Stimulated activated naive B cell treated with anti-CD40 and anti-IgM and Interleukin-4, amounts not matched to agents 10 μg/mL and 1 μg/mL and 100 μg/mL, for 72 hours (primary cell): Measurements from ENCODE around the gene CLEC4M.
"Not testable (repeated sequence)": the region's sequence is repeated elsewhere in the genome, so short reads cannot be mapped to it uniquely, and the experiment has no call there.

ENCODE experiments used
- ATAC-seq, 2 donors: fragments of 150-1000 bp; cut with Tn5 transposase; replicated peaks; 2 replicates each; pipeline ENCODE4 v1.10.0; 2021; ENCODE audit warnings: moderate library complexity in 1 of 2
- DNase-seq: peaks from one replicate; pipeline ENCODE4 v3.0.0; 2021
- H3K27ac Mint-ChIP-seq: one replicate; pipeline ENCODE4 v1.8.0; 2022; ENCODE audit warnings: mild to moderate bottlenecking, mixed read lengths
- H3K27me3 Mint-ChIP-seq, 2 donors: one replicate each; pipeline ENCODE4 v1.8.0; 2022; ENCODE audit warnings: mixed read lengths in 2 of 2
- H3K36me3 Mint-ChIP-seq, 2 donors: one replicate each; pipeline ENCODE4 v1.8.0; 2022; ENCODE audit warnings: mixed read lengths in 2 of 2, mild to moderate bottlenecking in 1 of 2
- H3K4me1 Mint-ChIP-seq, 2 donors: one replicate each; pipeline ENCODE4 v1.8.0; 2022; ENCODE audit warnings: mixed read lengths in 2 of 2, mild to moderate bottlenecking in 1 of 2
- H3K4me3 Mint-ChIP-seq, 2 donors: one replicate each; pipeline ENCODE4 v1.8.0; 2022; ENCODE audit warnings: mild to moderate bottlenecking in 2 of 2, mixed read lengths in 2 of 2, moderate library complexity in 1 of 2
- H3K9me3 Mint-ChIP-seq, 2 donors: one replicate each; pipeline ENCODE4 v1.8.0; 2022; ENCODE audit warnings: mixed read lengths in 2 of 2, mild to moderate bottlenecking in 1 of 2

CLEC4M gene

DNA sequence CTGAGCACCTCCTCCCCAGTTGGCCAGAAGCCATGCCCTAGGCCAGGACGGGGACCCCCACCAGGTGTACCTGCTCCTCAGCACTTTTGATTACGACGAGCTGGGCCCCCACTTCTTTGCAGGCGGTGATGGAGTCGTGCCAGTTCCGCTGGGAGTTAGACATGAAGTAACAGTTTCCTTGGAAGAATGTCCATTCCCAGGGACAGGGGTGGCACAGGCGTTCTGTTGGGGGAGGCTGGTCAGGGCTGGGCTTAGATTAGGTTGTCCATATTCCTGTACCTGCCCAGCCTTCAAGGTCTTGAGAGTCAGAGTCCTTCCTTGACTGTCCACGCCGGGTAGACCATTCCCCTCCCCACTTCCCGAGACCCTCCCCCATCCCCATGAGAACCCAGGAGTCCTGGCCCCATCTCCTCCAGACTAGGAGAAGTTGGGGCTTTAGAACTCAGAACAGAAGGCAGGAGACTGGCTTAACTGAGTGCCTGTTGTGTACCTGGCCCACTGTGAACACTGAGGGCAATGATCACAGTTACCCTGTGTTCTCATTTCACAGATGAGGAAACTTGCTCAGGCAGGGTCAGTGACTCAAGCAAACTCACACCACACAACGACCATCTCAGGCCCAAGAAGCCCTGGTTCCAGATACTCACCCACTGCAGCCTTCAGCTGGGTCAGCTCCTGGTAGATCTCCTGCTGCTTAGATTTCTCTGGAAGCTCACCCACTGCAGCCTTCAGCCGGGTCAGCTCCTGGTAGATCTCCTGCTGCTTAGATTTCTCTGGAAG, 18.0 kb upstream of the CLEC4M start:
- no peak overlapping the region for H3K27ac Mint-ChIP-seq
- peaks cover 9 to 16% of the 10 kb centered on the region in 2 donors for H3K27me3 Mint-ChIP-seq
- DNase-seq = no peak
- no peak overlapping the region for H3K4me3 Mint-ChIP-seq
- peaks cover 5 to 7% of the 10 kb centered on the region in 2 donors for H3K9me3 Mint-ChIP-seq
- H3K4me1 Mint-ChIP-seq = peaks cover 56 to 73% of the 10 kb centered on the region in 2 donors
- peaks cover 6% of the 10 kb centered on the region in 2 donors for H3K36me3 Mint-ChIP-seq
- peak in 1 of 2 donors; percentile 20 for ATAC-seq

DNA sequence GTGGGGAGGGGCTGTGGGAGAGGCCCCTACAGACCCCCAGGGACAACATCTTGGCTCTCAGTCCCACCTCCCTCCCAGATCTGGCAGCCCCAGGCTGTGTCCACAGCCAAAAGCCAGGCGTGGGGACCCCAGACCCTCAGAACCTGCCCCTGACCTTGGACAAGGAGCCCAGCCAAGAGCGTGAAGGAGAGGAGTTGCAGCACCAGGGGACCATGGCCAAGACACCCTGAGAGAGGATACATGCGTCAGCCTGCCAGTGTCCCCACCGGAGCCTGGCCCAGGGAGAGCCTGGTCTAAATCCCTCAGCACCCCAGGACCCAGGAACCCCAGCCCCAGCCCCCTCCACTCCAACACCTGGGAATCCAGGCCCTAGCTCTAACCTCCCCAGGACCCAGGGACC, 16.7 kb upstream of the CLEC4M start:
- not testable (repeated sequence) for ATAC-seq, DNase-seq, H3K27ac Mint-ChIP-seq, H3K27me3 Mint-ChIP-seq, H3K4me3 Mint-ChIP-seq
- peaks cover 60 to 75% of the 10 kb centered on the region in 2 donors for H3K4me1 Mint-ChIP-seq
- H3K36me3 Mint-ChIP-seq = peaks cover 8 to 12% of the 10 kb centered on the region in 2 donors
- H3K9me3 Mint-ChIP-seq = peaks cover 8 to 17% of the 10 kb centered on the region in 2 donors

DNA sequence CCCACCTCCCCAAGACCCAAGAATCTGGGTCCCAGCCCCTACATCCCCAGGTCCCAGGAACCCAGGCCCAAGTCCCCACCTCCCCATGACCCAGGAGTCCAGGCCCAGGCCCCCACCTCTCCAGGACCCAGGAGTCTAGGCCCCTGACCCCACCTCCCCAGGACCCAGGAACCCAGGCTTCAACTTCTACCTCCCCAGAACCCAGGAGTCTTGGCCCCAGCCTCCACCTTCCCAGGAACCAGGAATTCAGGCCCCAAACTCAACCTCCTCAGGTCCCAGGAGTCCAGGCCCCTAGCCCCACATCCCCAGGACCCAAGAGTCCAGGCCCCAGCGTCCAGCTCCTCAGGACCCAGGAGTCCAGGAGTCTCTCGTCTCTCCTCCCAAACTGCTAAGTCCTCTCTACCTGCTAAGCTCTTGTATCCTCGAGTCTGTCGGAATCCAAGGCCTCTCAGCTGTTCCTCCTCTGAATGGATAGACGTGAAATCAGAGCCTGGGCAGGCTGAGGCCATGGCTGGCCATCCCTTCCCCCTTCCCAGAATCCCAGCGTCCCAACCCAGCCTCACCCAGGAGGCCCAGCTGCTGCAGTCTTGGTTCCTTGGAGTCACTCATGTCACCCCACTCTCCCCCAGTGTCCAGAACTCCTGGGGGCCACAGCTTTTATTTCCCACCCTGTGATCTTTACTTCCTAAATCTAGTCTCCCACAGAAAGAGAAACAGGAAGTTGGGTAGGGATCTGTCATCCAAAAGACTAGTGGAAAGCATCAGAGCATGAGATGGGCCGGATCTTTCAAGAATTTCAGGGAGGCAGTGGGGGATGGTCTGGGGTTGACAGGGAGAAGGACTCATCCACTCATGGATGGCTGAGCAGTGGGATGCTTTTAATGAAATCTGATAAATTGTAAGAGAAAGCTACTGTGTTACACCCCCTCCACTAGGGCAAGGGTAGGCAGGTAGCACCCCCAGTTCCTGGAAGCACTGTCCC, 15.8 kb upstream of the CLEC4M start, which contains the start of gene CD209:
CD209 (minus strand) TSS at position 632 of the 982 bp plus-strand sequence; CDS start at position 609, 23 bp downstream.
- peaks cover 0 to 8% of the 10 kb centered on the region in 2 donors for H3K27me3 Mint-ChIP-seq
- H3K4me3 Mint-ChIP-seq = peak within 1 kb of the TSS; percentile 34 to 60
- H3K4me1 Mint-ChIP-seq = peaks cover 60 to 76% of the 10 kb centered on the region in 2 donors
- H3K27ac Mint-ChIP-seq = peak within 1 kb of the TSS; percentile 83
- ATAC-seq (no peak), DNase-seq (no peak)
- peaks cover 12 to 17% of the 10 kb centered on the region in 2 donors for H3K36me3 Mint-ChIP-seq
- H3K9me3 Mint-ChIP-seq = peaks cover 9 to 19% of the 10 kb centered on the region in 2 donors

DNA sequence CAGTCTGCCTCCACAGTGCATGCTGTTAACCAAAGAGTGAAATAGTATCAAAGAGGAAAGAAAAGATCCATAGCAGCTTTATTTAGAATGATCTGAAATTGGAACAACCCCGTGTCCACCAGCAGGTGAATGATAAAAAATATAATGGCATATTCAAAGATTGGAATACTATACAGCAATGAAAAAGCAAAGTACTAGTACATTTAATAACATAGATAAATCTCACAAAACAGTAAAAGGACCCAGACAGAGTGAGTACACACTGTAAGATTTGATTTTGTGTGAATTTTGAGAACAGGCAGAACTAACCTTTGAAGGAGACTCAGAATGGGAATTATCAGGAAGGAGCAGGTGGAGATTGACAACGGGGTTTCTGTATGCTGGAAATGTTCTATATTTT, 14.9 kb upstream of the CLEC4M start:
- Mint-ChIP-seq H3K9me3 (peaks cover 10 to 20% of the 10 kb centered on the region in 2 donors), H3K36me3 (peaks cover 15 to 20% of the 10 kb centered on the region in 2 donors), H3K4me1 (peaks cover 53 to 73% of the 10 kb centered on the region in 2 donors), H3K4me3 (peak overlapping the region in 1 of 2 donors; percentile 60), H3K27ac (no peak overlapping the region), H3K27me3 (peaks cover 0 to 8% of the 10 kb centered on the region in 2 donors)
- ATAC-seq = no peak
- DNase-seq = no peak

DNA sequence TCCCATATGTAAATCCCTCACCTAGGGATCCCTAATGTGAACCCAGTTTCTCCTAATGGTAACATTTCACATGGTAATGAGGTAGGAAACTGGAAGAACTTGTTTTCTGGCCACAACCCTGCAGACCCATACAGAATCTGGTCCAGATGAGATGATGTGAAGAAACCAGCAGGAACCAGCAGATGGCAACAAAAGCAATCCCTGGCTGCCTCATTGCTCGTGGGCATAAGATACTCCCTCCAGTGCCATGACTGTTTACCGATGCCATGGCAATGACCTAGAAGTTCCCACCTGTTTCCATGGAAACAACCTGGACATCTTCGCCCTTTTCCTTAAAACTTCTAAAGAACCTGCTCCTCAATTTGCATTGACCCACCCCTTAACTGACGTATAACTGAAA, 14.3 kb upstream of the CLEC4M start:
- Mint-ChIP-seq H3K27me3 (peaks cover 0 to 8% of the 10 kb centered on the region in 2 donors), H3K4me1 (peaks cover 52 to 73% of the 10 kb centered on the region in 2 donors), H3K36me3 (peaks cover 20 to 24% of the 10 kb centered on the region in 2 donors), H3K4me3 (no peak overlapping the region), H3K9me3 (peaks cover 11 to 23% of the 10 kb centered on the region in 2 donors), H3K27ac (peak overlapping the region; percentile 83)
- ATAC-seq = no peak
- DNase-seq = no peak

GRCh38 chr19:7751157-7751783, 11.8 kb upstream of the CLEC4M start:
- DNase-seq (peak; percentile 81), ATAC-seq (peak; percentile 98 to 99)
- Mint-ChIP-seq H3K9me3 (peaks cover 27 to 43% of the 10 kb centered on the region in 2 donors), H3K36me3 (peaks cover 32 to 41% of the 10 kb centered on the region in 2 donors), H3K27ac (peak overlapping the region; percentile 96), H3K4me1 (peaks cover 39 to 64% of the 10 kb centered on the region in 2 donors), H3K4me3 (peak overlapping the region; percentile 57 to 65), H3K27me3 (peaks cover 0 to 8% of the 10 kb centered on the region in 2 donors)

DNA sequence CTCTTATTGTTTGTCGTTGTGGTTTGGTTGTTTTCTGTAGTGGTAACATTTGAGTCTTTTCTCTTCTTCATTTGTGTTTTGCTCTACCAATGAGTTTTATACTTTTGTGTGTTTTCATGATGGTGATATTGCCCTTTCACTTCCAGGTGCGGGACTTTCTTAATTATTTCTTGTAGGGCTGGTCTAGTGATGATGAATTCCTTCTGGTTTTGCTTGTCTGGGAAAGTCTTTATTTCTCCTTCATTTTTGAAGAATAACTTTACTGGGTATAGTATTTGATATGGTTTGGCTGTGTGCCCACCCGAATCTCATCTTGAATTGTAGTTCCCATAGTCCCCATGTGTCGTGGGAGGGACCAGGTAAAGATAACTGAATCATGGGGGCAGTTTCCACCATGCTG, 6.8 kb upstream of the CLEC4M start:
- Mint-ChIP-seq H3K27ac (no peak overlapping the region), H3K36me3 (peaks cover 40 to 50% of the 10 kb centered on the region in 2 donors), H3K9me3 (peaks cover 37% of the 10 kb centered on the region in 2 donors), H3K4me3 (no peak overlapping the region), H3K27me3 (no peaks in the 10 kb centered on the region), H3K4me1 (peaks cover 15 to 32% of the 10 kb centered on the region in 2 donors)
- ATAC-seq (no peak), DNase-seq (no peak)

DNA sequence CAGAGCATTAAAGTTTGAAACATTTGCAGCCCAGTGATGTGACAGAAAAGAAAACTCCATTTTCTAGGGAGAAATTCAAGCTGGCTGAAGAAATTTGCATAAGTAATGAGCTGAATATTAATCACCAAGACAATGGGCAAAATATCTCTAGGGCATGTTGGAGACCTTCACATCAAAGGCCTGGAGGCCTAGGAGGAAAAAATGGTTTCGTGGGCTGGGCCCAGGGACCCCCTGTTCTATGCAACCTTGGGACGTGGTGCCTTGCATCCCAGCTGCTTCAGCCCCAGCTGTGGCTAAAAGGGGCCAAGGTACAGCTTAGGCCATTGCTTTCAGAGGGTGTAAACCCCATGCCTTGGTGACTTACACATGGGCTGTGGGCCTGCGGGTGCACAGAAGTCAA, 5.7 kb upstream of the CLEC4M start:
- H3K9me3 Mint-ChIP-seq = peaks cover 34 to 35% of the 10 kb centered on the region in 2 donors
- H3K4me1 Mint-ChIP-seq = peaks cover 13 to 23% of the 10 kb centered on the region in 2 donors
- H3K36me3 Mint-ChIP-seq = peaks cover 33 to 43% of the 10 kb centered on the region in 2 donors
- no peak overlapping the region for H3K4me3 Mint-ChIP-seq
- H3K27ac Mint-ChIP-seq = no peak overlapping the region
- no peak for DNase-seq
- no peaks in the 10 kb centered on the region for H3K27me3 Mint-ChIP-seq
- no peak for ATAC-seq

GRCh38 chr19:7759156-7759555, 3.9 kb upstream of the CLEC4M start:
- Mint-ChIP-seq H3K27ac (no peak overlapping the region), H3K9me3 (peaks cover 30 to 31% of the 10 kb centered on the region in 2 donors), H3K4me3 (no peak overlapping the region), H3K27me3 (peaks cover 6 to 9% of the 10 kb centered on the region in 2 donors), H3K36me3 (peaks cover 25 to 42% of the 10 kb centered on the region in 2 donors), H3K4me1 (peaks cover 19 to 30% of the 10 kb centered on the region in 2 donors)
- no peak for ATAC-seq
- DNase-seq = no peak

DNA sequence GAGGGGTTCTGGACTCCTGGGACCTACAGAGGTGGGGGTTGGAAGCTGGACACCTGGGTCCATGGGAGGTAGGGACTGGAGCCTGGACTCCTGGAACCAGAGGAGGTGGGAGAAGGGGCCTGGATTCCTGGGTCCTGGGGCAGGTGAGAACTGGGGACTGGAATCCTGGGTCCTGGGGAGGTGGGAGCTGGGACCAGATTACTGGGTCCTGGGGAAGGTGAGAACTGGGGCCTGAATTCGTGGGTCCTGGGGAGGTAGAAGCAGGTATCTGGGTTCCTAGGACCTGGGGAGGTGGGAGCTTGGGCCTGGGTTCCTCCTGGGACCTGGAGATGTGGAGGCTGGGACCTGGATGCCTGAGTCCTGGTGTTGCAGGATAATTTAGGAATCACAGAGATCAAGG, 653 bp downstream of the CLEC4M start:
- peaks cover 6 to 15% of the 10 kb centered on the region in 2 donors for H3K36me3 Mint-ChIP-seq
- no peak for ATAC-seq
- peaks cover 0 to 7% of the 10 kb centered on the region in 2 donors for H3K9me3 Mint-ChIP-seq

DNA sequence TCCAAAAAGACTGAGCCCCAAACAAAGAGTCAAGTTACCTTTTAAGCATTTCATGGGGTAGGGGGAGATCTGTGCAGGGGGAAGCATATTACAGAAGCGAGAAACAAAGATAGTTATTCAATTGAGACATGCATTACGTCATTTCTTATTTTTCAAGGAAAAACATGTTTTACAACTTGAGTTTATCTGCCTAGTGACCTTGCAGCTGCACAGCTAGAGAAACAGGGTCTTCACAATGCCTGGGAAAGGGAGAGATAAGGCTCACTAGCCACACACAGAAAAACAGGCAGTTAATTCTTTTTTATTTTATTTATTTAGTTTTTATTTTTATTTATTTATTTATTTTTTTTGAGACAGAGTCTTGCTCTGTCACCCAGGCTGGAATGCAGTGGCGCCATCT, 1.1 kb downstream of the CLEC4M start:
- Mint-ChIP-seq H3K36me3 (peaks cover 5 to 13% of the 10 kb centered on the region in 2 donors), H3K27me3 (peaks cover 11 to 15% of the 10 kb centered on the region in 2 donors), H3K4me1 (peaks cover 16 to 27% of the 10 kb centered on the region in 2 donors)
- not testable (repeated sequence) for DNase-seq, H3K9me3 Mint-ChIP-seq, H3K27ac Mint-ChIP-seq, H3K4me3 Mint-ChIP-seq, ATAC-seq

More for the DNA sequence above, 653 bp downstream of the CLEC4M start:
- DNase-seq = no peak
- Mint-ChIP-seq H3K4me1 (peaks cover 16 to 27% of the 10 kb centered on the region in 2 donors), H3K27me3 (peaks cover 11 to 15% of the 10 kb centered on the region in 2 donors), H3K4me3 (peak overlapping the region in 1 of 2 donors; percentile 15), H3K27ac (peak overlapping the region; percentile 31)

GRCh38 chr19:7765043-7765442, 2.0 kb downstream of the CLEC4M start:
- H3K27ac Mint-ChIP-seq, DNase-seq, H3K9me3 Mint-ChIP-seq, H3K36me3 Mint-ChIP-seq, H3K4me3 Mint-ChIP-seq, ATAC-seq: not testable (repeated sequence)
- Mint-ChIP-seq H3K4me1 (peaks cover 16 to 27% of the 10 kb centered on the region in 2 donors), H3K27me3 (peaks cover 19 to 22% of the 10 kb centered on the region in 2 donors)

DNA sequence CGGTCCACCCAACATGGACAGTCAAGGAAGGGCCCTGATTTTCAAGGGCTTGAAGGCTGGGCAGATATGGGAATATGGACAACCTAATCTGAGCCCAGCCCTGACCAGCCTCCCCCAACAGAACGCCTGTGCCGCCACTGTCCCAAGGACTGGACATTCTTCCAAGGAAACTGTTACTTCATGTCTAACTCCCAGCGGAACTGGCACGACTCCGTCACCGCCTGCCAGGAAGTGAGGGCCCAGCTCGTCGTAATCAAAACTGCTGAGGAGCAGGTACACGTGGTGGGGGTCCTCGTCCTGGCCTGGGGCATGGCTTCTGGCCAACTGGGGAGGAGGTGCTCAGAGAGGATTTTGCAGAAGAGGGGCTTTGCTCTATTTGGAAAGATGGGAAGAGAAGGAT, 3.5 kb downstream of the CLEC4M start:
- H3K27me3 Mint-ChIP-seq = peaks cover 19 to 23% of the 10 kb centered on the region in 2 donors
- H3K4me1 Mint-ChIP-seq = peaks cover 19 to 33% of the 10 kb centered on the region in 2 donors
- no peaks in the 10 kb centered on the region for H3K9me3 Mint-ChIP-seq
- no peak overlapping the region for H3K27ac Mint-ChIP-seq
- ATAC-seq (no peak), DNase-seq (no peak)
- peaks cover 6% of the 10 kb centered on the region in 2 donors for H3K36me3 Mint-ChIP-seq
- no peak overlapping the region for H3K4me3 Mint-ChIP-seq
